ENCODE measurements around the gene HIC1.

Gene HIC1

GRCh38 chr17:2034806-2035540 is 19.9 kb upstream of the HIC1 start:
- peak; percentile 39 for ATAC-seq
- Mint-ChIP-seq H3K27ac (no peak overlapping the region), H3K36me3 (peaks cover 23% of the 10 kb centered on the region), H3K27me3 (no peaks in the 10 kb centered on the region), H3K4me1 (peaks cover 21% of the 10 kb centered on the region), H3K9me3 (no peaks in the 10 kb centered on the region), H3K4me3 (no peak overlapping the region)

GRCh38 chr17:2035541-2036488 is 19.1 kb upstream of the HIC1 start:
- no peaks in the 10 kb centered on the region for H3K9me3 Mint-ChIP-seq
- H3K4me1 Mint-ChIP-seq = peaks cover 18% of the 10 kb centered on the region
- no peak overlapping the region for H3K4me3 Mint-ChIP-seq
- ATAC-seq = no peak
- H3K27ac Mint-ChIP-seq = no peak overlapping the region
- H3K36me3 Mint-ChIP-seq = peaks cover 23% of the 10 kb centered on the region
- H3K27me3 Mint-ChIP-seq = no peaks in the 10 kb centered on the region

GRCh38 chr17:2037155-2037554 is 17.7 kb upstream of the HIC1 start:
- Mint-ChIP-seq H3K27me3 (no peaks in the 10 kb centered on the region), H3K4me1 (peaks cover 17% of the 10 kb centered on the region), H3K27ac (no peak overlapping the region), H3K36me3 (peaks cover 27% of the 10 kb centered on the region), H3K4me3 (no peak overlapping the region), H3K9me3 (no peaks in the 10 kb centered on the region)
- no peak for ATAC-seq

DNA sequence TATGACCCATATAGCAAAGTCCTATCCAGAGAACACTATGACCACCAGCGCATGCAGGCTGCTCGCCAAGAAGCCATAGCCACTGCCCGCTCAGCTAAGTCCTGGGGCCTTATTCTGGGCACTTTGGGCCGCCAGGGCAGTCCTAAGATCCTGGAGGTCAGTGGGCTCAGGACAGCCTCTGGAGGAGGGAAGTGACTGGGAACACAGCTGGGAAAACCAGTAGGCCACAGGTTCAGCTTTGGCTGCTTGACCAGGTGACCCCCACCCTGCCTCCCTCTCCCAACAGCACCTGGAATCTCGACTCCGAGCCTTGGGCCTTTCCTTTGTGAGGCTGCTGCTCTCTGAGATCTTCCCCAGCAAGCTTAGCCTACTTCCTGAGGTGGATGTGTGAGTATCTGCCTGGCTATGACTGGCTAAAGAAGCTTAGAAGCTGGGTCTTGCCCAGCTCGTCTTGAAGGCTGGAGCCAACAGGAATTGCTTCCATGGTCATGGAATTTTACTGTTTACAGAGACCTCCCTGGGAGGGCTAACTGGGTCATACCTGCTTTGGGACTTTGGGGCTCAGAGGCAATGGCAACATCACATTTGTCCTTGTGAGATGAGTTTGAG is 14.6 kb upstream of the HIC1 start:
- Mint-ChIP-seq H3K27ac (no peak overlapping the region), H3K4me1 (peaks cover 16% of the 10 kb centered on the region), H3K9me3 (no peaks in the 10 kb centered on the region), H3K27me3 (no peaks in the 10 kb centered on the region), H3K4me3 (no peak overlapping the region), H3K36me3 (peaks cover 45% of the 10 kb centered on the region)
- ATAC-seq = no peak

DNA sequence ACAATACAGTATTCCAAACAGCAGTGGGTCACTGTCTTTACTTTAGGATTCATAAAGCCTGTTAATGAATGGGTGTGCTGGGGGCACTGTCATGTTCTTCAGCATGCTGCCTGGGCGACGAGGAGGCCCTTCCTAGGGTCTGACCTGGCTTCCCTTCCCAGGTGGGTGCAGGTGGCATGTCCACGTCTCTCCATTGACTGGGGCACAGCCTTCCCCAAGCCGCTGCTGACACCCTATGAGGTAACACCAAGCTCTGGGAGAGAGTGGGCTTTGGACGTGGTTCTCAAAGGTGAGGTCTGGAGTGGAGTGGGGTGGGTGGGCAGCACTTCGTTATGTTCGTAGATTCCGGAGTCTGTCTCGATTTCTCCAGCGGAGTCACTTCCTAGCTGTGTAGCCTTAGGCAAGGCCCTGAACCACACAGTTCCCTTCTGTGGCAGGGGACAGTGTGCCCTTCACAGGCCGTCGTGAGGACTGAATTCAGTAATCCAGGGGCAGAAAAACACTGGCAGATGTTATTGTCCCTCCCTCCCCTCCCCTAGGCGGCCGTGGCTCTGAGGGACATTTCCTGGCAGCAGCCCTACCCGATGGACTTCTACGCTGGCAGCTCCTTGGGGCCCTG is 13.9 kb upstream of the HIC1 start:
- H3K27ac Mint-ChIP-seq = no peak overlapping the region
- no peaks in the 10 kb centered on the region for H3K27me3 Mint-ChIP-seq
- H3K9me3 Mint-ChIP-seq = no peaks in the 10 kb centered on the region
- ATAC-seq = no peak
- H3K4me3 Mint-ChIP-seq = peak overlapping the region; percentile 97
- peaks cover 43% of the 10 kb centered on the region for H3K36me3 Mint-ChIP-seq
- peaks cover 16% of the 10 kb centered on the region for H3K4me1 Mint-ChIP-seq

- Mint-ChIP-seq H3K9me3 (no peaks in the 10 kb centered on the region), H3K27ac (peak within 1 kb of the TSS; percentile 96), H3K36me3 (peaks cover 36% of the 10 kb centered on the region), H3K27me3 (no peaks in the 10 kb centered on the region), H3K4me3 (peak within 1 kb of the TSS; percentile 97), H3K4me1 (peaks cover 16% of the 10 kb centered on the region)
- peak; percentile 98 for ATAC-seq
Measured at GRCh38 chr17:2041561-2042389, 13.1 kb upstream of the HIC1 start, which contains the start of gene OVCA2. Gene OVCA2, plus strand, starts transcription at chr17:2042022. Its CDS starts 26 bp downstream, at chr17:2042048.

DNA sequence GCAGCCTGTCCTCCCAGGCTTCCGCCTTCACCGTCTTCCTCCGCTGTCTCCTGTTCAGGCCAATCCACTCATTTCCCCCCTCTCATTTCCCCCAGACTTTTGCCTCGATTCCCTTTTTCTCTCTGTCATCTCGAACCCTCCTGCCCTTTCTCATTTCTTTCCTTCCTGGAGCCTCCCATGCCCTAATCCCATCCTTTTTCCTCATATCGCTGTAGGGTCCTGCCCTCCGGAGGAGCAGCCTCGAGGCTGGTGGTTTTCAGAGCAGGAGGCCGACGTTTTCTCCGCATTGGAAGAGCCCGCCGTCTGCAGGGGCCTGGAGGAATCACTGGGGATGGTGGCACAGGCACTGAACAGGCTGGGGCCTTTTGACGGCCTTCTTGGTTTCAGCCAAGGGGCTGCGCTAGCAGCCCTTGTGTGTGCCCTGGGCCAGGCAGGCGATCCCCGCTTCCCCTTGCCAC is 12.5 kb upstream of the HIC1 start:
- no peak for ATAC-seq
- Mint-ChIP-seq H3K4me3 (peak overlapping the region; percentile 97), H3K27me3 (no peaks in the 10 kb centered on the region), H3K27ac (peak overlapping the region; percentile 96), H3K4me1 (peaks cover 16% of the 10 kb centered on the region), H3K9me3 (no peaks in the 10 kb centered on the region), H3K36me3 (peaks cover 31% of the 10 kb centered on the region)

GRCh38 chr17:2042933-2043332 is 12.0 kb upstream of the HIC1 start:
- Mint-ChIP-seq H3K27me3 (peaks cover 4% of the 10 kb centered on the region), H3K4me3 (peak overlapping the region; percentile 97), H3K36me3 (peaks cover 31% of the 10 kb centered on the region), H3K4me1 (peaks cover 18% of the 10 kb centered on the region), H3K9me3 (no peaks in the 10 kb centered on the region), H3K27ac (peak overlapping the region; percentile 96)
- no peak for ATAC-seq

DNA sequence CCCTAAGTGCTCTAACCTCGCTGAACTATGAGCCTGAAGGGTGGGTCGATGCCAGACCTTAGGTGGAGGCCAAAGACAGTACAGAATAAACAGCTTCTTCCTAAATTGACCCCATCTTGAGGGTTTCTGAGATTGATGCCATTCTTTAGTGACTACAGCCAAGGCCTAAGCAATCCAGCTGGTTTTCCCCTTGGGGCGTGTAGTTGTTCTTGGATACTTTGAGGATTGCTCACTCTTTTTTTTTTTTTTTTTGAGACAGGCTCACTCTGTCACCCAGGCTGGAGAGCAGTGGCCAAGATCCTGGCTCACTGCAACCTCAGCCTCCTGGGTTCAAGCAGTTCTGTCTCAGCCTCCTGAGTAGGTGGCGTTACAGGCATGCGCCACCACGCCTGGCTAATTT is 11.1 kb upstream of the HIC1 start:
- peaks cover 11% of the 10 kb centered on the region for H3K27me3 Mint-ChIP-seq
- peaks cover 26% of the 10 kb centered on the region for H3K4me1 Mint-ChIP-seq
- H3K4me3 Mint-ChIP-seq = no peak overlapping the region
- H3K36me3 Mint-ChIP-seq = peaks cover 24% of the 10 kb centered on the region
- no peak overlapping the region for H3K27ac Mint-ChIP-seq
- ATAC-seq = no peak
- no peaks in the 10 kb centered on the region for H3K9me3 Mint-ChIP-seq

DNA sequence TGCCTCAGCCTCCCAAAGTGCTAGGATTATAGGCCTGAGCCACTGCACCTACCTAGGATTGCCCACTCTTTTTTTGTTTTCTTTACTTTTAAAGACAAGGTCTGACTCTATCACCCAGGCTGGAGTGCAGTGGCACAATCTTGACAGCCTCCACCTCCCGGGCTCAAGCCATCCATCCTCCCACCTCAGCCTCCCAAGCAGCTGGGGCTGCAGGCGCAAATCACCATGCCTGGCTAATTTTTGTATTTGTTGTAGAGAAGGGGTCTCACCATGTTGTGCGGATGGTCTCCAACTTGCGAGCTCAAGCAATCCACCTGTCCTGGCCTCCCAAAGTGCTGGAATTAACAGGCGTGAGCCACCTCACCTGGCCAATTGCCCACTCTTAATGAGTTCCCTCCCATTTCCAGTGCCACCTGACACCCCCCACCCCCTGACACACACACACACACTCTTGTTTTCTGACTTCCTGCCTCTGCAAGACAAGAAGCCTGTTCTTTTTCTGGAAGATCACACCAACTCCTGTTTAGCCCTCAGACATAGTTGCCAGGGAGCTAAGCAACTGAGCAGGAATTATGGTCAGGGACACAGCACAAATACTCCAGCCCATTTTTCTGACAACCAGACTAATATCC is 10.5 kb upstream of the HIC1 start:
- Mint-ChIP-seq H3K4me1 (peaks cover 32% of the 10 kb centered on the region), H3K27ac (no peak overlapping the region), H3K9me3 (no peaks in the 10 kb centered on the region), H3K4me3 (no peak overlapping the region), H3K27me3 (peaks cover 11% of the 10 kb centered on the region), H3K36me3 (peaks cover 22% of the 10 kb centered on the region)
- no peak for ATAC-seq

GRCh38 chr17:2047590-2047989 is 7.3 kb upstream of the HIC1 start:
- Mint-ChIP-seq H3K9me3 (no peaks in the 10 kb centered on the region), H3K4me3 (no peak overlapping the region), H3K27ac (no peak overlapping the region), H3K4me1 (peaks cover 35% of the 10 kb centered on the region), H3K36me3 (peaks cover 15% of the 10 kb centered on the region), H3K27me3 (peaks cover 31% of the 10 kb centered on the region)
- no peak for ATAC-seq

- Mint-ChIP-seq H3K4me1 (peaks cover 37% of the 10 kb centered on the region), H3K36me3 (peaks cover 6% of the 10 kb centered on the region), H3K4me3 (no peak overlapping the region), H3K9me3 (no peaks in the 10 kb centered on the region), H3K27me3 (peaks cover 31% of the 10 kb centered on the region), H3K27ac (no peak overlapping the region)
- no peak for ATAC-seq
Measured at GRCh38 chr17:2048805-2049204, 6.1 kb upstream of the HIC1 start.

- ATAC-seq = peak; percentile 84
- Mint-ChIP-seq H3K4me3 (peak overlapping the region; percentile 71), H3K27ac (no peak overlapping the region), H3K4me1 (peaks cover 40% of the 10 kb centered on the region), H3K9me3 (no peaks in the 10 kb centered on the region), H3K36me3 (peaks cover 3% of the 10 kb centered on the region), H3K27me3 (peaks cover 31% of the 10 kb centered on the region)
Measured at GRCh38 chr17:2049333-2050299, 5.3 kb upstream of the HIC1 start.
